HG02981 (cell line): Measurements from ENCODE around the gene NUDT16L1.

ENCODE experiments used
- ATAC-seq: cut with Tn5 transposase; IDR thresholded peaks from one replicate; pipeline ENCODE4 v1.9.1; 2021; ENCODE audit warnings: mild to moderate bottlenecking, moderate library complexity; ENCODE audit not compliant: unreplicated experiment

Gene NUDT16L1

DNA sequence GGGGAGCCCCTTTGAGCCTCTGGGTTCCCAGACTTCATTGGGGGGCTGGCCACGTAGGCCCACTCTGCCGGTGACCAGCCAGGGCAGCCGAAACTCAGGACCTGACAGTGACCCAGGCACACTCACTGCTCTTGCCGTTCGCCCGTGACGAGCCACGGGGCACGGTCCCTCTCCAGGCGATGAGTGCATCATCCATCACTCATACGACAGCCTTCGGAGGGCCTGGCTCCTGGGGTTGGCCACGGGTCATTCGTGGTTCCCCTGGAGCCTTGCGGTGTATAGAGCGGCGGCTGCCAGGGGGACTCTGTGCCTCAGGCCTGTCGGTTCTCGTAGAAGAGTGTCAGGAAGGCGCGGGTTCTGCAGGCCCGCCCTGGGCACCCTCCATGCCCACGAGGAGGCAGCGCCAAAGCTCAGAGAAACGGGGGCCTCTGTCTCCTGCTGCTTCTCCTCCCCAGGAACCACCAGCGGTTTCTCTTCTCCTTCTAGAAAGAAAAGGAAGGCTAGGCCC, 11.2 kb upstream of the NUDT16L1 start:
- ATAC-seq = no peak

DNA sequence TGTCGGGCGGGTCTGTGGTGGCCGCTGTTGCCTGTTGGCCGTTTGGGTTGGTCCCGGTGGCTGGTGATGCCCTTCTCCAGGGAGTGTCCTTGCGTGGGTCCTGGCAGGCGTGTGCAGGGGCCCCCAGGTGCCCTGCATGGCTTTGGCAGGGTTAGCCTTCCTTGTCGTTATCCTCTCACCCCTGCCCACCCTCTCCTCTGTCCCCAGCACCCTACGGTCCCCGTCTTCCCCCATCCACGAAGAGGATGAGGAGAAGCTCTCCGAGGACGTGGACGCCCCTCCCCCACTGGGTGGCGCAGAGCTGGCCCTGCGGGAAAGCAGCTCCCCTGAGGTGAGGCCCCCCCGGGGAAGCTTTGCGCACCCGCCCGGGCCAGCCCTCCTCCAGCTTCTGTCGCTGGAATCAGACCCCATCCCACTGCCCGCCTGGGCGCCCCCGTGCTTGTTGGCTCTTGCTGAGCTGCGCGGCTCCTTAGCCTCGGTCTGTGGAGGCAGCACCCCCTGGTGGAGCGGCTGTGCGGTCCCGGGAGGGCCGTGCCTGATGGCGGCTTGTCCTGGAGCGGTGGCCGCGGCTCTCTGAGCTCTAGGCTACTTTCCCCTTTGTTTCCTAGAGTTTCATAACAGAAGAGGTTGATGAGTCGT, 10.6 kb upstream of the NUDT16L1 start:
- ATAC-seq = no peak

DNA sequence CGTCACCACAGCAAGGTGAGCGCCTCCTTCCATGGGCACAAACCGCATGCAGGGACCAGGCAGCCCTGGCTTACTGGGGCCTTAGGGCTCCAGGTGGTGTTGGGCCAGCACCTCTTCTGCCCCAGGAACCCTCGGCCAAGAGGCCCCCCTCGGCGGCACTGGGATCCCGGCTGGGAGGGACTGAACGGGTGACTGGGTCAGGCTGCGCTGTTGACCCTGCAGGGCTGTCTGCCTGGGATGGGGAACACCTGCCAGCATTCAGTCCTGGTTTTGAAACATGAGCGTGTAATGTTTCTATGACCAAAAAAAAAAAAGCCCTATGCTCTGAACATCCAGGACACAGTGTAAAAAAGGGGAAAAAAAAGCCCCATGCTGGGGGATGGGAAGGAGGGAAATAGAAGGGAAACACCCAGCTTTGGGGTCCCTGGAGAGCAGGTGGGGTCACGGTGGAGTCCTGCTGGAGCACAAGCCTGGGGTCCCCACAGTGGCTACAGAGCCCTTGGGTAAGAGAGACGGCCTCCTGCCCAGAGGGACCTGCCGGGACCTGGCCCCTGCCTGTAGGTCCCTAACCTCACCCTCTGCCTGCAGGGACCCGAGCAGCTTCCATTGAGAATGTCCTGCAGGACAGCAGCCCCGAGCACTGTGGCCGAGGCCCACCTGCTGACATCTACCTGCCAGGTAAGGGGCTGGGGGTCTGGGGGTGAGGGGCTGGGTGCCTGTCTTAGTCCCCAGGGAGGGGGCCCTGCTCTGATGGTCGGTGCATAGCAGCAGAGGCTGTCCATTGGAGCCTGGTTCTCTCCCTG, 9.9 kb upstream of the NUDT16L1 start:
- no peak for ATAC-seq

GRCh38 chr16:4684058-4684715, 9.2 kb upstream of the NUDT16L1 start:
- ATAC-seq = no peak

DNA sequence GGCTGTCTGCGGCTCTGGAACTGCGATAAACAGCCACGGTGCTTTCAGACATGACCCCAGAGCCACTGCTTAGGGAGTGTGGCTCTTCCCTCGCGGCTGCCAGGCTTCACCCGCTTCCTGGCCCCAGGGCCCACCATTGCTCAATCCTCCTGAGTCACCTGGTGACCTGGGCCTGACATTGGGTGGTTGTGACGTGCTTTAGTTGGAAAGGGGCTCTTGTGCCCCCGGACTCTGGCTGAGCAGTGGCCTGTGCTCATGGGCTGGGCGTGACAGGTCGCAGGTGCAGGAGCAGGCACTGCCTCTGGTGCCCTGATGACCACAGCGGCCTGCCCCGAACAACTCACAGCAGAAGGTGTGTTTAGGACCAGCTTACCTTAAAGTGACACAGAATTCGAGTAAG, 8.6 kb upstream of the NUDT16L1 start:
- ATAC-seq = no peak

DNA sequence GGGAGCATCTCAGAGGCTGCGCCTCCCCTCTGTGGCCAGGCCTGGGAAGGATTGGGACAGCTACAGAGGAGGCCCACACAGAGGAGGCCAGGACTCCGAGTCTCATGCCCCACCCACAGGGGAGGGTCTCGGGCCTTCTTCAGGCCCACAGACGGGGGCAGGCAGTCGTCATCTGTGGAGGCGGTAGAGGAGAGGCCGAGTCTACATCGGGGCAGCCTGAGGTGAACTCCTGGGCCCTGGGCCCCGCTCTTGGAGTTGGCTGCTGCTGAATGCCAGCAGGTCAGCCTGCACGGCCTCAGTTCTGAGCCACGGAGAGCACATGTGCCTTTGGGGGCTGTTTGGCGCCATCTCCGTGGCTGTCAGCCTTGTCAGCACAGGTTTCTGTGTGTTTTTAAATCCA, 8.1 kb upstream of the NUDT16L1 start:
- ATAC-seq = no peak

GRCh38 chr16:4685776-4686496, 7.4 kb upstream of the NUDT16L1 start:
- no peak for ATAC-seq

- ATAC-seq = no peak
Observed at GRCh38 chr16:4686497-4687210, 6.7 kb upstream of the NUDT16L1 start.

GRCh38 chr16:4687416-4687815, 5.9 kb upstream of the NUDT16L1 start:
- no peak for ATAC-seq

- ATAC-seq = no peak
Observed at GRCh38 chr16:4687946-4688673, 5.3 kb upstream of the NUDT16L1 start.

DNA sequence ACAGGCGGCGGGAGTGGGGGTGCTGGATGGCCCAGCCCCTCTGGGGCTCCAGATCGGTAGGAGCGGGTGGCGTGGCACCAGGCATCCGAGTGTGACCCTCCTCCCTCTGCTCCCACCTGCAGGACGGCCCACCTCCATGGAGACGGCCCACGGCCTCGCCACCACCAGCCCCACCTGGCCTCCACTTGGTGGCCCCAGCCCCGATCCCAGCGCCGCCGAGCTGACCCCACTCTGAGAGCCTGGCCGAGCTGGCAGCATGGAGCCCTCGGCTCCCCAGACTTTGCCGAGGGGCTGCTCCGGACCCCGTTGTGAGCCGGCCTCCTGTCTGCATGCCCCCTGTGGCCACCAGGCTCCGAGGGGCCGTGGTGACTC, 4.7 kb upstream of the NUDT16L1 start:
- no peak for ATAC-seq

DNA sequence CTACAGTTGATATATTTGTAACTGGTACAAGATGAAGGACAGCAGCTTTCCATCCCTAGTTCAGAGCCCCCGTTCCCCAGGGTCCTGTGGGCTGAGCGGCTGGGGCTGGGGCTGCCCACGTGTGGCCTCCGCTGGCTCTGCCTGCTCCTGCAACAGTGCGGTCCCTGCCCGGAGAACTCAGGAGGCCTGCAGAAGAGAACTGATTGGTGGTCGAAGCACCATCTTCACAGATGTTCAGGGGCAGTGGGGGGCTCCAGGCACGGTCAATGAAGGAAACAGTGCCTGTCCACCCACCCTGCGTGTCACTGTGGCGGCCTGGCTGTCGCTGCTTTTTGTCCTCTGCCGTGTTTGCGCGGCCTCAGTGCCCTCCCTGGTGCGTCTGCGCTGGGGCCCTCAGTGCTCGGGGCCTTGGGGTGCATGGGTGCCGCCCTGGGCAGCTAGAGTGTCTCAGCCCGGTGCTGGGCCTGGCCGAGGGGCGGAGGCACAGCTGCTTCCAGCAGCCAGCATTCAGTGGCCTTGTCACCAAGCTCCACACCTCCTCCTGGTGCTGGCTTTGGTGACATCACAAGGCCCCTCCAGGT, 4.2 kb upstream of the NUDT16L1 start:
- no peak for ATAC-seq

GRCh38 chr16:4689864-4690704, 3.3 kb upstream of the NUDT16L1 start:
- no peak for ATAC-seq

GRCh38 chr16:4690946-4691665, 2.3 kb upstream of the NUDT16L1 start:
- ATAC-seq = no peak

GRCh38 chr16:4691666-4692412, 1.5 kb upstream of the NUDT16L1 start:
- no peak for ATAC-seq

DNA sequence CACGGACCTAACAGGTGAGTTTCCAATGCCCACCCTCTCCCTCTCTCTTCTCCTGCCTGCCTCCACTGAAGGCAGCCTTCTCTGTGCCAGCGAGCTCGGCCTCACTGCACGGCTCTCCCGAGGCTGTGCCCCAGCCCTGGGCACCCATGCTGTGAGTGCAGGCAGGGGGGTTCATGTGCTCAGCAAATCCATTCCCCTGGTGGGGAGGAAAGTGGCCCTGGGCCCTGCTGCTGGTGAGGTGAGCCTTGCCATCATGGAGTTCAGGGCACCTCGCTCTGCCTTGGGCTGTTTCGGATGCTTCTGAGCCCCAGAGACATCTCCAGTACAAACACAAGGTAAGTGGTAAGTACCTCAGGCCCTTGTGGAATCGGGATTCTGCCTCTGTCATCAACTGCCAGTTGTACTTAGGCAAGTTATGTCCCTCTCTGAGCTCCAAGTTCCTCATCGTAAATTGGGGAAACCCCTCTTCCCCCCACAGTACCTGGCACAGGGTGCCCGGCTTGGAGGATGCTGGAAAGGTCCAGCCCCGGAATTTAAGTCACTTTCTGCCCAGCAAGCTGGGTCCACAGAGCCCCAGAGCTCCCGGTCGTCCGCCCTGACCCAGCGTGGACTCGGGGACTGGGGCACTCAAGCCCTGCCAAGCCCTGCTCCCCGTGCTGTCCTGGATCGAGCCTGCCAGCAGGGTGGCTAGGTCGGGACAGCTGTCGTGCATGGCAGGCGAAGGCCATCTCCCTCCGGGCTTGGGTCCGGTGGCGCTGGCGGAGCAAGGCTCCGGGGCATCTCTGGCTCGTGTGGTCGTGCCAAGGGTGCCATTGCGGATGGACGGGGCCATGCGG, 684 bp upstream of the NUDT16L1 start:
- ATAC-seq = peak; percentile 18
